CD4-positive, alpha-beta T cell (primary cell): ENCODE data around the gene FSTL3. TPM values are rescaled to one million over a fixed set of nuclear protein-coding genes. Genes with fewer than 3 reads are reported as not detected.

Experiments used
- ATAC-seq: fragments of 200-7000 bp; cut with Tn5 transposase; one replicate; pipeline ENCODE4 v1.10.0; 2022; ENCODE audit warnings: mild to moderate bottlenecking; ENCODE audit not compliant: poor library complexity
- CTCF ChIA-PET: fragments of 350-600 bp; sonication (Branson Sonifier 250); formaldehyde crosslinking; loops from one replicate; lab custom pipeline; 2021; ENCODE audit warnings: antibody characterized with exemption, inconsistent platforms; lab: Charles Lee
- POLR2A ChIA-PET: fragments of 350-600 bp; sonication (Branson Sonifier 250); formaldehyde crosslinking; loops from one replicate; lab custom pipeline; 2021; ENCODE audit warnings: antibody characterized with exemption, inconsistent platforms; lab: Charles Lee
- DNase-seq, 14 experiments: peaks; one replicate each; pipeline ENCODE4 v3.0.0-alpha.2; 2013 to 2020; ENCODE audit warnings: mixed read lengths in 2 of 14
- H3K27ac ChIP-seq, 2 donors: one replicate each; pipeline versions ENCODE4 v1.5.1 to v1.7.0; 2013; ENCODE audit warnings: low read length in 2 of 2, low read depth in 1 of 2, mild to moderate bottlenecking in 1 of 2
- H3K27me3 ChIP-seq, 2 experiments: 1 replicate in 1 of 2; 2 replicates in 1 of 2; pipeline versions ENCODE4 v1.6.1 to v1.7.0; 2013; ENCODE audit warnings: low read length in 2 of 2, control low read depth in 1 of 2, mild to moderate bottlenecking in 1 of 2, moderate library complexity in 1 of 2; ENCODE audit not compliant: insufficient read depth in 2 of 2, control insufficient read depth in 1 of 2
- H3K36me3 ChIP-seq: one replicate; pipeline ENCODE4 v1.6.1; 2013; ENCODE audit warnings: low read length, control low read depth; ENCODE audit not compliant: insufficient read depth
- H3K4me1 ChIP-seq: one replicate; pipeline ENCODE4 v1.6.1; 2013; ENCODE audit warnings: low read length, control low read depth; ENCODE audit not compliant: insufficient read depth
- H3K4me3 ChIP-seq: one replicate; pipeline ENCODE4 v1.5.1; 2013; ENCODE audit warnings: mild to moderate bottlenecking, low read length, moderate library complexity
- H3K9me3 ChIP-seq, 2 experiments: 1 replicate in 1 of 2; 2 replicates in 1 of 2; pipeline versions ENCODE4 v1.6.1 to v1.7.0; 2013; ENCODE audit warnings: low read length in 2 of 2, mild to moderate bottlenecking in 2 of 2, control low read depth in 1 of 2, moderate library complexity in 1 of 2; ENCODE audit not compliant: control insufficient read depth in 1 of 2, insufficient read depth in 1 of 2
- H3K27ac Mint-ChIP-seq: one replicate; pipeline ENCODE4 v1.8.0; 2020; ENCODE audit warnings: mixed read lengths
- H3K27me3 Mint-ChIP-seq: one replicate; pipeline ENCODE4 v1.8.0; 2021; ENCODE audit warnings: mixed read lengths
- H3K36me3 Mint-ChIP-seq: one replicate; pipeline ENCODE4 v1.8.0; 2021; ENCODE audit warnings: low read depth, mixed read lengths
- H3K4me1 Mint-ChIP-seq: one replicate; pipeline ENCODE4 v1.8.0; 2021; ENCODE audit warnings: low read depth, mixed read lengths
- H3K4me3 Mint-ChIP-seq: one replicate; pipeline ENCODE4 v1.8.0; 2020; ENCODE audit warnings: mild to moderate bottlenecking, mixed read lengths
- H3K9me3 Mint-ChIP-seq: one replicate; pipeline ENCODE4 v1.8.0; 2020; ENCODE audit warnings: mixed read lengths
- intact Hi-C, 2 experiments: fragments of 100-400 bp; cut with DNase I in 1 of 2; cut with micrococcal nuclease in 1 of 2; formaldehyde crosslinking; loops; one replicate each; pipeline versions ENCODE4 v1.15.1 to v1.9.0; 2023 to 2025; cut with DNase I, micrococcal nuclease
- total RNA-seq, 174 experiments: library from RNA in 2 of 174; stranded (reverse) in 2 of 174; gene quantifications; one replicate each; pipeline ENCODE4 v1.2.3 and lab custom pipeline; 2021 to 2026
- TF ChIP-seq, protein P1 (sequence below): fragments of 200-600 bp; IDR thresholded peaks from one replicate; pipeline ENCODE4 v1.8.0; 2022; ENCODE audit warnings: antibody characterized with exemption, mild to moderate bottlenecking

FSTL3 gene
- total RNA-seq, 2 experiments from 2014 or later, result 2.2 to 3.4 TPM

- H3K9me3 ChIP-seq, result no peaks in the 10 kb centered on the region
- intact Hi-C loops, result no loop called here
- ChIA-PET CTCF (no interaction called here), POLR2A (no interaction called here)
- ATAC-seq (no peak), DNase-seq (no peak)
- Mint-ChIP-seq H3K9me3 (no peaks in the 10 kb centered on the region), H3K4me1 (peaks cover 6% of the 10 kb centered on the region), H3K27ac (no peak overlapping the region), H3K4me3 (no peak overlapping the region), H3K36me3 (peaks cover 23% of the 10 kb centered on the region), H3K27me3 (no peaks in the 10 kb centered on the region)
- H3K36me3 ChIP-seq, result peaks cover 22% of the 10 kb centered on the region
- no peak overlapping the region for H3K27ac ChIP-seq
- H3K4me3 ChIP-seq, result no peak overlapping the region
- TF ChIP-seq, protein P1, sequence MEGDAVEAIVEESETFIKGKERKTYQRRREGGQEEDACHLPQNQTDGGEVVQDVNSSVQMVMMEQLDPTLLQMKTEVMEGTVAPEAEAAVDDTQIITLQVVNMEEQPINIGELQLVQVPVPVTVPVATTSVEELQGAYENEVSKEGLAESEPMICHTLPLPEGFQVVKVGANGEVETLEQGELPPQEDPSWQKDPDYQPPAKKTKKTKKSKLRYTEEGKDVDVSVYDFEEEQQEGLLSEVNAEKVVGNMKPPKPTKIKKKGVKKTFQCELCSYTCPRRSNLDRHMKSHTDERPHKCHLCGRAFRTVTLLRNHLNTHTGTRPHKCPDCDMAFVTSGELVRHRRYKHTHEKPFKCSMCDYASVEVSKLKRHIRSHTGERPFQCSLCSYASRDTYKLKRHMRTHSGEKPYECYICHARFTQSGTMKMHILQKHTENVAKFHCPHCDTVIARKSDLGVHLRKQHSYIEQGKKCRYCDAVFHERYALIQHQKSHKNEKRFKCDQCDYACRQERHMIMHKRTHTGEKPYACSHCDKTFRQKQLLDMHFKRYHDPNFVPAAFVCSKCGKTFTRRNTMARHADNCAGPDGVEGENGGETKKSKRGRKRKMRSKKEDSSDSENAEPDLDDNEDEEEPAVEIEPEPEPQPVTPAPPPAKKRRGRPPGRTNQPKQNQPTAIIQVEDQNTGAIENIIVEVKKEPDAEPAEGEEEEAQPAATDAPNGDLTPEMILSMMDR, result no peak
- H3K27me3 ChIP-seq, result no peaks in the 10 kb centered on the region
- peaks cover 17% of the 10 kb centered on the region for H3K4me1 ChIP-seq
These were observed 32.5 kb upstream of the FSTL3 start for GRCh38 chr19:643736-644135.

GRCh38 chr19:644363-644762 is 31.8 kb upstream of the FSTL3 start:
- H3K27me3 Mint-ChIP-seq, result no peaks in the 10 kb centered on the region

DNA sequence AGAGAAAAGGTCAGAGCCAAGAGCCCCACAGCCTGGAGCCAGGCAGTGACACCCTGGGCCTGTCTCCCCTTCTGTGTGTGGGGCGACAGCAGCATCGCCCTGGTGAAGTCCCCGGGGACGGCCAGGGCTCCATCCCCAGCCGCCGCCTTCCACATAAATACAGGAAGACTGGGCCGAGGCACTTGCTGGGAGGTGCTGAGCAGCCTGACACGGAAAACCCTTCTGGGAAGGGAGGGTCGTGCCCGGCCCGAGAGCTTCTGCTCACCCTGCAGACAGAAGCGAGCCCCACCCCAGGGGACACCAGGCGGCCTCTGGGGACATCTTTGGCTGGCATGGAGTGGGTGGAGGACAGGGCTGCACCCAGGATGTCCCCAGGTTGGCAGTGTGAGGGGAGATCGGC is 31.4 kb upstream of the FSTL3 start:
- no peaks in the 10 kb centered on the region for H3K4me1 Mint-ChIP-seq

More at GRCh38 chr19:644363-644762, 31.8 kb upstream of the FSTL3 start:
- H3K36me3 Mint-ChIP-seq, result peaks cover 24% of the 10 kb centered on the region
- H3K4me1 Mint-ChIP-seq, result peaks cover 3% of the 10 kb centered on the region
- H3K9me3 ChIP-seq, result no peaks in the 10 kb centered on the region
- no peaks in the 10 kb centered on the region for H3K9me3 Mint-ChIP-seq
- ATAC-seq, result no peak
- ChIA-PET POLR2A (no interaction called here), CTCF (no interaction called here)
- DNase-seq, result no peak
- H3K4me3 ChIP-seq, result no peak overlapping the region
- intact Hi-C loops, result no loop called here
- H3K27ac Mint-ChIP-seq, result no peak overlapping the region
- H3K4me3 Mint-ChIP-seq, result no peak overlapping the region
- TF ChIP-seq, protein P1, result no peak
- H3K36me3 ChIP-seq, result peaks cover 29% of the 10 kb centered on the region
- peaks cover 11% of the 10 kb centered on the region for H3K4me1 ChIP-seq
- H3K27ac ChIP-seq, result no peak overlapping the region
- H3K27me3 ChIP-seq, result no peaks in the 10 kb centered on the region

More for the DNA sequence above, 31.4 kb upstream of the FSTL3 start:
- peaks cover 32% of the 10 kb centered on the region for H3K36me3 ChIP-seq
- no peaks in the 10 kb centered on the region for H3K9me3 ChIP-seq
- TF ChIP-seq, protein P1, result no peak
- peaks cover 24% of the 10 kb centered on the region for H3K36me3 Mint-ChIP-seq
- no peaks in the 10 kb centered on the region for H3K27me3 ChIP-seq
- ChIA-PET CTCF (interaction anchor here (0.7 kb wide), 1 partner anchor 10 kb away, joined by 3 read pairs; no protein-coding TSS in a partner anchor), POLR2A (no interaction called here)
- no peak overlapping the region for H3K4me3 ChIP-seq
- H3K27ac Mint-ChIP-seq, result no peak overlapping the region
- H3K9me3 Mint-ChIP-seq, result no peaks in the 10 kb centered on the region
- H3K27ac ChIP-seq, result no peak overlapping the region
- no peaks in the 10 kb centered on the region for H3K27me3 Mint-ChIP-seq
- no peak overlapping the region for H3K4me3 Mint-ChIP-seq
- DNase-seq, result no peak
- intact Hi-C loops, result no loop called here
- peaks cover 9% of the 10 kb centered on the region for H3K4me1 ChIP-seq
- no peak for ATAC-seq
